HG02763 (cell line): ENCODE data around the gene ACSM5.
"Not testable (repeated sequence)": the region's sequence is repeated elsewhere in the genome, so short reads cannot be mapped to it uniquely, and the experiment has no call there.

Experiments used
- ATAC-seq: cut with Tn5 transposase; IDR thresholded peaks from one replicate; pipeline ENCODE4 v1.9.1; 2021; ENCODE audit warnings: mild to moderate bottlenecking, moderate library complexity; ENCODE audit not compliant: unreplicated experiment

ACSM5 gene

DNA sequence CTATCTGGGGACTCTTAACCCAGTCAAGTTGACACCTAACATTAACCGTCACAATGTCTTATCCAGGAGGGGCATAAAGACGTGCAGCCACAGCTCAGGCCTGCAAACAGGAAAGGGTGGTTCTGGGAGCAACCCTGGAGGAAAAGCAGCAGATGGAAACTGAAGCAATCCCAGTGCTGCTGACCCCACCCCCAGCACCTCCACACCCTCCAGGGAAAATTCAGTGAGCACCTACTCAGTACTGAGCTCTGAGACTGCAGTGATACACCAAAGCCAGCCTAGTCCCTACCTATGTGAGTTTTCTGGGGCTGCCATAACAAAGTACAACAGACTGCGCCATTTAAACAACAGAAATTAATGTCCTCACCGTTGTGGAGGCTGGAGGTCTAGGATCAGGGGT lies 32.5 kb downstream of the ACSM5 start:
- ATAC-seq: not testable (repeated sequence)

DNA sequence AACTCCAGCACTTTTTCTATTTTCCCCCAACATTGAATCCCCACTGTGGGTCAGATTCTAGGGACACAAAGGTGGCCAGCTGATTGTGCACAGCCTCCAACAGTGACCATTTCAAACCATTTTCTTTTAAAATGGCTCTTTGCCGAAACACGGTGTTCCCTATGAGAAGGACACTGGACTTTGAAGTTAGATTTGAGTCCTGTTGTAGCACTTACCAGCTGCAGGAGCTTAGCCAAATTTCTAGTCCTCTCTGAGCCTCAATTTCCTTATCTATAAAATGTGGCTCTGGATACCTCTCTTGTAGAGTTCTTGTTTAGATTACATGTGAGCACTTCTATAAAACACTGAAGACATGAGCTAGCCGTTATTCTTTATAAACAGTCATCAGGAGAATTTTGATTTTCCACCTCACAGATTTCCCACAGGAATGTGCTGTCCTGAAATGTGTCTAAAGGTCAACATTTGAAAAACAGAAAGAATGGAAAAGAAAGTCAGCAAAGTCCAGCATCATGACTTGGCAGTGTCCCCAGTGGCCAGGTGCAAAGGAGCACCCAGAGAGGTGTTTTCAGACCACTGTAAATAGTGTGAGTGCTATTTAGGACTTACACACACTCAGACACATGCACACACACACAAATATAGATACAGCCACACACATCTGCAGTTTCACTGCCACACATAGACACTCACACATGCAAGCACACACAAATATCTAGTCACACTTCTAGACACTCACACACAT lies 37.5 kb downstream of the ACSM5 start:
- not testable (repeated sequence) for ATAC-seq

DNA sequence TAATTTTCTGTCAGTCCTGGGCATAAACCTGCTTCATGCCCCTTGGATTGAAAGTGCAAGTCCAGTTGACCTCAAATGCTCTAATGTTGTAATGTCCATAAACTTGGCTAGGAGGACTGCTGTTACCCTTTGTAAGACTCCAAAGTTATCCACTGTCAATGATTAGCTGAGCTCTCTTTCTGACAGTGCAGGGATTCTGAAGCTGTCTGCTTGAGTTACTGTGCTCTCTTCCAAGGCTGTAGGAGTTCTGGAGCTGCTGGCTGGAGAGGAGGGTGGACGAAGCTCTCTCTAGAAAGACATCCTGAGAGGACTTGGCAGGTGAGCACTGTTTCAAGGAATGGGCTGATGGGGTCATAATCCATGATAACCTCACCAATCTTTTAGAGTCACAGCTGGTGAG lies 42.0 kb downstream of the ACSM5 start, which contains the start of gene ACSM2A:
Gene ACSM2A, plus strand, starts transcription at position 158 of the 400 bp plus-strand sequence. CDS start 8,594 bp downstream, outside the sequence.
- ATAC-seq: not testable (repeated sequence)

DNA sequence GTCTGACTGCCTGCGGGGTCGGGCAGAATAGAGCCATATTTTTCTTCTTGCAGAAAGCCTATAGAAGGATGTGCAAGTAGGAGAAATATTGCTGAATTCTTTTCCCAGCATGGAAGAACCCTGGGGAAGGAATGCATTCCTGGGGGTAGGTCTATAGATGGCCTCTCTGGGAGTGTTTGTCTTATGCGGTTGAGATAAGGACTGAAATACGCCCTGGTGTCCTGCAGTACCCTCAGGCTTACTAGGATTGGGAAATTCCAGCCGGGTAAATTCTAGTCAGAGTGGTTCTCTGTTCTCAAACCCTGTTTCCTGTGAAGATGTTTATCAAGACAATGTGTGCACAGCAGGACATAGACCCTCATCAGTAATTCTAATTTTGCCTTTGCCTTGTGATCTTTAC lies 44.3 kb downstream of the ACSM5 start:
- ATAC-seq: not testable (repeated sequence)

DNA sequence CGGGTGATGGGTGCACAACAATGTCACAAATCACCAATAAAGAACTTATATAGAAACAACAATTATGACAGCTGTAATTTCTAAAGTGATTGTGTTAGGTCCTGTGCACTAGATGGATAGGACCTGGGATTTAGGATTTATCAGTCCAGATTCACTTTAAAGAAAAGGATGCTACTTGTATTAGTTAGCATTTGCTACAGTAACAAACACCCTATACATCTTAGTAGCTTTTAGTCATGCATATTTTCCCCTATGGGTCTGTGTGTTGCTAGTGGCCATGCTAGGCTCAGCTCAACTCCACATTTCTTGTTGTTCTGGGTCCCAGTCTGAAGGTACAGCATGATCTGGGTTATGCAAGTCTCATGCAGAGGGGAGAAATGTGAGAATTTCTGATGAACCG lies 49.9 kb downstream of the ACSM5 start:
- not testable (repeated sequence) for ATAC-seq

DNA sequence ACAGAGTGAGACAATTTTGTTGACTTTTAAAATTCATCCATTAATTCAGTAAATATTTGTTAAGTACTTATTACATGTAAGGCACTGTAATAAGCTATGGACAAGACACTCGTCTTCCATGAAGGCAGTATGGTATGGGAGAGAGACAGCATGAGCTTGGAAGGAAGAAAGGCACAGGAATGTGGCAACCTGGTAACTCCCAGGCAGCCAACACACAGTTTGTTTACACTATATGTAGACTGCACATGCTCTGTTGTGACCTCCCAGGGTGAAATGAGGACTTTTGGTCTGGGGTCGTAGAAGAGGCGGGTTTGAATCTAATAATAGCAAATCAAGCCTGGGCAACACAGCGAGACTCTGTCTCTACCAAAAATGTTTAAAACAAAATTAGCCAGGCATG lies 51.0 kb downstream of the ACSM5 start:
- not testable (repeated sequence) for ATAC-seq

DNA sequence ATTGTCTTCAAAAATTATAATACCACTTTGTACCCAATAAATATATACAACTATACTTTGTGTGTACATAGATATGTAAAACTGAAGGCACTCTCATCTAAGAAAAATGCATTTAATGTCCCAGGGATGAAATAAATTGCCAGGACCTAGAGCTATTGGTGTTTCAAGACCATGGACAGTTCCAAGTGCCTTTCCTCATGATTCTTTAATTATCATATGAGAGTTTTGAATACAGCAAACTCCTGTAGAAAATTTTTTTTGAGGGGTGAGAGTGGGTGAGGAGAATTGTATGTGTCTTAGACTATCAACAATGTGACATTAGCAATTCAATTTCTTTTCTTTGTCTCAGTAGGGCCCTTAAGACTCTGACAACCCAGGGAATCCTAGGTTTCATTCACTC lies 59.6 kb downstream of the ACSM5 start:
- ATAC-seq: not testable (repeated sequence)

DNA sequence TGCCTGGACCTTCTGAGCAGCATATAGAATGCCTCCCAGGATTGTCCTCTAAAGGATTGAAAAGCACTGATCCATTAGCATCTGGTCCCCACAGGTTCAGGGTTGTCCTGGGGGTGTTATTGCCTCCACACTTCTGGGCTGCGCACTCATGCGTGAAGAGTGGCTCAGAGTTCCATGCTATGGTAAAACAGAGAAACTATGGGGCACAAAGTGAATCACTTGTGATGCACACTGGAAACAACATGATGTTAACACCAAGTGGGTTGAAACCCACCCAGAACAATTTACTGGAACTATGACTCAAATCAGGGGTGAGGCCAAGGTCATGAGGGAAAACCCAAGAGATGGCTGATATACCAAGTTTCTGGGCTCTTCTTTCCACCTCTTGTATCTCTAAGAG lies 60.6 kb downstream of the ACSM5 start:
- not testable (repeated sequence) for ATAC-seq

DNA sequence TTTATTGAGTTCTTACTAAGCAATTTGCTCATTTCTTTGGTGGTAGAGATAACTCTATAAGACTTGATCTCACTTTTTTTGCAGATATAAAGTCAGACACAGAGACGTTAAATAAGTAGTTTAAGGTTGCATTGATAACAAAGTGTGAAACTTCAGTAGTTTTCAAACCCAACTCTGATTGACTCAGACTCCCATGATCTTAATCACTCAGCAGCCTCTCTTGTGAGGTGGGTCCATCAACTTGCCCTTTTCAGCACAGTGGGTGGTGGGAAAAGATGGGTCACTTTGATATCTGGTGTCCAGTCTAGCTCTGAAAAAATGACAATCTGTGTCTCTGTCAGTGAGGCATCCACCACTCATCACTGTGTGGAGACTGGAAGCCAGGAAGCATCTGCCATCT lies 61.4 kb downstream of the ACSM5 start:
- not testable (repeated sequence) for ATAC-seq

DNA sequence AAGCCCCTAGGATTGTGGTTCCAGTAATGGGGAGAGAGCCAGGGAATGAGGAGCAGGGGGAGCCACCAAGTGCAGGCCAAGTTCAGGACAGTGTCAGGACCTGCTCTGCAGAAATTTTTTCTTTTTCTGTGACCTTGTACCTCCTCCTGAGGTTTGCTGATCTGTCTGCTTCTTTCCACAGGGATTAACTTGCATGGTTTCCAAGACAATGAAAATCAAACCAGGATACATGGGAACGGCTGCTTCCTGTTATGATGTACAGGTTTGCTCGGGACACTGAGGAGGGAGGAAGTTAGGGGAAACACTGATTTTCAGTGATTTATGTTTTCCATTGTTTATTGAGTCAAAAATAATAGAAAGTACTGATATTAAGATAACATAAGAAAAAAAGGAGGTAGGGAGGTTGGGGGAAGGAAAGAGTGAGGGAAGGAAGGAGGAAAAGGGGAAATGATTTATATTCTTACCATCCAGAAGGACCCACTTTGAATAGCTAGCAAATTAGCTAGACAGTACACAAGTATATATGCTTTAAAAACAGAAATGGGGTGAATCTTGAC lies 67.9 kb downstream of the ACSM5 start:
- ATAC-seq: not testable (repeated sequence)

DNA sequence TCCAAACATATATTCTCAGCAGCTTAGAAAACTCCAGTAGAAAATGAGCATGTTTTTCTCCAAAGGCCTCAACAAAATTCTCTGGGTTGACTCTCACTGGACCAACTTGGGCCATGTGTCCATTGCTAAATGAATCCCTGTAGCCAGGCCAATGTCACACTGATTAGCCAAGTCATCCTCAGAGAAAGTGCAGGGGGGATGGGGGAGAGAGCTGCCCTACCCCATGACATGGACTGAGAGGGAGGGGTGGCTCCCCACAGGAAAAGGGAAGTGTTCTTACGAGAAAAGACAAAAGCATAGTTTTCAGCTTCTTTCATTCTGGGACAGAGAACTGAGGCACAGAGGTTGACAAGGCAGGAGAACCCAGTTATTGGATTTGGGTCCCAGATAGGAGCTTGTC lies 74.7 kb downstream of the ACSM5 start:
- not testable (repeated sequence) for ATAC-seq

DNA sequence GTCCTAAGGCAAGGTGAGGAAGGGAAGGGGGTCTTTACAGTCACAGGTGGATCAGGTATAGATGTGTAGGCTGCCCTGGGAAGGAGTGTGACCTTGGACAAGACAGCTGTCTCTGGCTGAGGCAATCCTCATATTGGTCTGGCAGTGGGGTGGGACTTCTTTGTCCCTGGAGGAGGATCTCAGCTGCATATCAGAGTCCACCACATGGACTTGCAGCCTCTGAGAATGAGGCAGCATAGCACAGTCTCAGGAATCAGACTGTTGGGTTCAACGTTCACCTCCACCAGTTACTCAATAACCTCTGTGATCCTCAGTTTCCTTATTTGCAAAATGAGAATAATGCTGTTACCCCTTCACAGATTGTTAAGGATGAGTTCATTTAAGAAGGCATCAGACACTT lies 75.4 kb downstream of the ACSM5 start:
- ATAC-seq: no peak

DNA sequence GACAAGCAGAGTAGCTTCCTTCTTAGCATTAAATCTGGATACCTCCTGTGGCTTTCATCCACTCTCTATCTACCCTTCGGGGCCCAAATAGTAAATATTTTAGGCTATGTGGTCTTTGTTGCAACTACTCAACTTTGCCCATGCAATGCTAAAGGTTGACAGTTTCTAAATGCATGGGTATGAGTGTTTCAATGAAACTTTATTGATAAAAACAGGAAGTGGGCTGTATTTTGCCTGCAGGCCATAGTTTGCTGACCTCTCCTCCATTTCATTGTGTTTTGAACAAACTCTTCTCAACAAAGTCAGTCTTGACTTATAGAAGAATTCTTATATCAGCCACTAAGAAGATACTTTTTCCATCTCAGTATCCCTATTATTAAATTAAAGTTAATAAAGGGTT lies 76.1 kb downstream of the ACSM5 start:
- no peak for ATAC-seq
